ENCODE data around the gene DNAJC5.

DNA sequence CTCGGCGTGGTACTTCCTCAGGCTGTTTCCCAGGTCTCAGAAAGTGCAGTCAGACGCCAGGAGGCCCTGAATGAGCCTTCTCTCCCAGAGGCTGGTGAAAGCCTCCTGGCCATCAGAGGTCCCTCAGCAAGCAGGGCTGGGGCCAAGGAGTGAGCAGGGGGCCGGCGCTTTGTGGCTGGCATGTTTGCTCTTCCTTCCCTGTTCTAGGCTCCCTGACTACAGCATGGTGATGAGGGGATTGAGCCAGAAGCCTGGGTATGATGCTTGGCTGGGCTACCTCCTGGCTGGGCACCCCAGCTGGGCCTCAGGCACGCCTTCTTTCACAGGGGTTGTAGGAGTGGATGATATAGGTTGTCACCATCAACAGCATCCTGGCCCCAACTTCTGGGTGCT, 11.7 kb upstream of the DNAJC5 start:
- TF ChIP-seq, protein P1, sequence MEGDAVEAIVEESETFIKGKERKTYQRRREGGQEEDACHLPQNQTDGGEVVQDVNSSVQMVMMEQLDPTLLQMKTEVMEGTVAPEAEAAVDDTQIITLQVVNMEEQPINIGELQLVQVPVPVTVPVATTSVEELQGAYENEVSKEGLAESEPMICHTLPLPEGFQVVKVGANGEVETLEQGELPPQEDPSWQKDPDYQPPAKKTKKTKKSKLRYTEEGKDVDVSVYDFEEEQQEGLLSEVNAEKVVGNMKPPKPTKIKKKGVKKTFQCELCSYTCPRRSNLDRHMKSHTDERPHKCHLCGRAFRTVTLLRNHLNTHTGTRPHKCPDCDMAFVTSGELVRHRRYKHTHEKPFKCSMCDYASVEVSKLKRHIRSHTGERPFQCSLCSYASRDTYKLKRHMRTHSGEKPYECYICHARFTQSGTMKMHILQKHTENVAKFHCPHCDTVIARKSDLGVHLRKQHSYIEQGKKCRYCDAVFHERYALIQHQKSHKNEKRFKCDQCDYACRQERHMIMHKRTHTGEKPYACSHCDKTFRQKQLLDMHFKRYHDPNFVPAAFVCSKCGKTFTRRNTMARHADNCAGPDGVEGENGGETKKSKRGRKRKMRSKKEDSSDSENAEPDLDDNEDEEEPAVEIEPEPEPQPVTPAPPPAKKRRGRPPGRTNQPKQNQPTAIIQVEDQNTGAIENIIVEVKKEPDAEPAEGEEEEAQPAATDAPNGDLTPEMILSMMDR (IDR thresholded peaks at IDR 0.05 in 4 of 5, conservative IDR thresholded peaks at IDR 0.05 in 1 of 5) = no peak
- TF ChIP-seq POLR2A (IDR thresholded peaks at IDR 0.05) = no peak
